ENCODE data around the gene CNTNAP2.

DNA sequence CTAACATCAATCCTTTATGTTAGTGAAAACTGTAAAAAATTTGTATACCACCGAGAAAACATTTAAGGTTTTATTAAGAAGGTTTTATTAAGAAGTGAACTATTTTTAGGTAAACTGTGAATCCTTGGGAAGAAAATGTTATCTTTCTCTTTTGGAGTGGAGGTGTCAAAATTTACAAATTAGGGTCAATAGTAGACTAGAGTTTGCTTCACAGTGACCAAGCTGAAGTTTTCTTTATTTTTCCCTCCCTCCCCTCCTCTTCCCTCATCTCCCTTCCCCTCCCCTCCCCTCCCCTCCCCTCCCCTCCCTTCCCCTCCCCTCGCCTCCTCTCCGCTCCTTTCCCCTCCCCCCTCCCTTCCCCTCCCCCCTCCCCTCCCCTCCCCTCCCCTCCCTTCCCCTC, 168.8 kb downstream of the CNTNAP2 start:
- TF ChIP-seq CTCF (IDR thresholded peaks at IDR 0.05; ENCODE audit: insufficient read depth, low read length, poor library complexity, severe bottlenecking) (no peak), EZH2phosphoT487 (conservative IDR thresholded peaks at IDR 0.05; ENCODE audit: low read length) (no peak)
